ENCODE measurements around the gene S100P. TPM values are rescaled to one million over a fixed set of nuclear protein-coding genes. Genes with fewer than 3 reads are reported as not detected.

Gene S100P
- total RNA-seq, 2 experiments from 2014 or later: not detected

DNA sequence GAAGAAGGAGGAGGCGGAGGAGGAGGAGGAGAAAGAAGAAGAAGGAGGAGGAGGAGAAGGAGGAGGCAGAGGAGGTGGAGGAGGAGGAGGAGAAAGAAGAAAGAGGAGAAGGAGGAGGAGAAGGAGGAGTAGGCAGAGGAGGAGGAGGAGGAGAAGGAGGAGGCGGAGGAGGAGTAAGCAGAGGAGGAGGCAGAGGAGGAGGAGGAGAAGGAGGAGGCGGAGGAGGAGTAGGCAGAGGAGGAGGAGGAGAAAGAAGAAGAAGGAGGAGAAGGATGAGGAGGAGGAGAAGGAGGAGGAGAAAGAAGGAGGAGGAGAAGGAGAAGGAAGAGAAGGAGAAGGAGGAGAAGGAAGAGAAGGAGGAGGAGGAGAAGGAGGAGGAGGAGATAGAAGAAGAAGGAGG, 33.2 kb upstream of the S100P start:
- H3K27ac ChIP-seq (ENCODE audit: low read depth, low read length, poor library complexity, severe bottlenecking): no peak overlapping the region
- no peaks in the 10 kb centered on the region for H3K36me3 ChIP-seq (ENCODE audit: insufficient read depth, low read length)
- CTCF ChIA-PET (ENCODE audit: unreplicated experiment): no interaction called here
- POLR2A ChIA-PET: no interaction called here
- H3K4me2 ChIP-seq (ENCODE audit: low read length): no peak overlapping the region
- H3K4me3 ChIP-seq (ENCODE audit: low read depth, low read length, poor library complexity, severe bottlenecking): no peak overlapping the region
- no peaks in the 10 kb centered on the region for H3K9me3 ChIP-seq (ENCODE audit: low read length)
- H3K4me1 ChIP-seq (ENCODE audit: insufficient read depth, low read length, poor library complexity, severe bottlenecking): no peaks in the 10 kb centered on the region
- TF ChIP-seq CTCF (conservative IDR thresholded peaks at IDR 0.05; ENCODE audit: low read length) (no peak), EZH2phosphoT487 (IDR thresholded peaks at IDR 0.05; ENCODE audit: borderline replicate concordance, low read depth, low read length) (no peak)
- H3K79me2 ChIP-seq (ENCODE audit: insufficient read depth, low read depth, low read length): no peaks in the 10 kb centered on the region
- BruUV-seq (replicated peaks): no TSS peak
- intact Hi-C loops (cut with micrococcal nuclease; ENCODE audit: unreplicated experiment): no loop called here
- H4K20me1 ChIP-seq (ENCODE audit: insufficient read depth, low read length): no peaks in the 10 kb centered on the region
- no peak for DNase-seq (ENCODE audit: low spot score)
- no peak overlapping the region for H2AFZ ChIP-seq (ENCODE audit: low read length)
- no peaks in the 10 kb centered on the region for H3K9me2 ChIP-seq (ENCODE audit: insufficient read depth, low read length)

- H4K20me1 ChIP-seq (ENCODE audit: insufficient read depth, low read length): no peaks in the 10 kb centered on the region
- DNase-seq (ENCODE audit: low spot score): no peak
- no peaks in the 10 kb centered on the region for H3K79me2 ChIP-seq (ENCODE audit: insufficient read depth, low read depth, low read length)
- ChIA-PET CTCF (ENCODE audit: unreplicated experiment) (interaction anchor here (1.6 kb wide), 1 partner anchor 12 kb away, joined by 3 read pairs; no protein-coding TSS in a partner anchor), POLR2A (interaction anchor here (0.7 to 1.8 kb wide), 3 partner anchors 10 to 20 kb away, joined by 3 to 7 read pairs (median 5); no protein-coding TSS in a partner anchor)
- intact Hi-C loops (cut with micrococcal nuclease; ENCODE audit: unreplicated experiment): no loop called here
- no peaks in the 10 kb centered on the region for H3K4me1 ChIP-seq (ENCODE audit: insufficient read depth, low read length, poor library complexity, severe bottlenecking)
- H3K9me2 ChIP-seq (ENCODE audit: insufficient read depth, low read length): no peaks in the 10 kb centered on the region
- H3K27ac ChIP-seq (ENCODE audit: low read depth, low read length, poor library complexity, severe bottlenecking): no peak overlapping the region
- H3K36me3 ChIP-seq (ENCODE audit: insufficient read depth, low read length): no peaks in the 10 kb centered on the region
- no peak overlapping the region for H3K4me2 ChIP-seq (ENCODE audit: low read length)
- H2AFZ ChIP-seq (ENCODE audit: low read length): no peak overlapping the region
- BruUV-seq (replicated peaks): no TSS peak
- TF ChIP-seq EZH2phosphoT487 (IDR thresholded peaks at IDR 0.05; ENCODE audit: borderline replicate concordance, low read depth, low read length) (no peak), CTCF (conservative IDR thresholded peaks at IDR 0.05; ENCODE audit: low read length) (no peak)
- H3K4me3 ChIP-seq (ENCODE audit: low read depth, low read length, poor library complexity, severe bottlenecking): no peak overlapping the region
- no peaks in the 10 kb centered on the region for H3K9me3 ChIP-seq (ENCODE audit: low read length)
Observed at GRCh38 chr4:6662591-6662990, 31.1 kb upstream of the S100P start.

DNA sequence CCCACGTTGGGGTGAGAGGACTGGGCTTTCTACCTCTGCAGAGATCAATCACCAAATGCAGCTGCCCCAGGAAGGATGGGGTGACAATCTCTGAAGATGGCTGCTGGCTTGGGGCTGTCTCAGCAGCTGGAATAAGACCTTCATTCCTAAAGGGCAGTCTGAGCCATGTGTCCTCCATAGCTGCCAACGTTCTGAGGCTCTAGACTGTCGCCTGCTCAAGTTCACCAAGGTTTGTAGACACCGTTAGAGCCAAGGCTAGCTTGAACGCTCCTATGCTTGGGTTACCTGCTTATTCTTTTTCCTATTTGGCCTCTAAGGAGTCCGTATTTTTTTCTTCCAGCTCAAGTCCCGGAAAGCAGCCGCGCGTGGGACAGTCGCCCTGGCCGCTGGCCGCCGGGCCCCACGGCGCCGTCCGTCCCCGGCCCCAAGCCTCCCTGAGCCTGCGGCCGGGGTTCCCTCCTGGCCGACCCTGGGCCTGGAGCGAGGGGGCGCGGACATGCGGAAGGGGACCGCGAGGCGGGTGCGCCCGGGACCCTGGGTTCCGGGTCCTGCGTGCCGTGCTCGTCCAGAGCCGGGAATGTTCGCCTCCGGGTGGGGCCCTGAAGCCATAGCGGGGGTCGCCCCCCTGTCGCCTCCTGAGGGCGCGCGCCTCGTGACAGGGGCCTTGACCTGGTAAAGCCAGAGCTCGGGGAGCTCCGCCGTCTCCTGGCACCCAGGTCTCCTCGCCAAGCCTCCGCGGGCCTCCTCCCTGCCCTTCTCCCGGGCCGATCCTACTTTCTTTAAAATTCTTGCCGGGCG, 29.9 kb upstream of the S100P start:
- DNase-seq (ENCODE audit: low spot score): no peak
- Histone ChIP-seq H3K36me3 (ENCODE audit: insufficient read depth, low read length) (no peaks in the 10 kb centered on the region), H3K4me3 (ENCODE audit: low read depth, low read length, poor library complexity, severe bottlenecking) (no peak overlapping the region), H3K9me2 (ENCODE audit: insufficient read depth, low read length) (no peaks in the 10 kb centered on the region), H3K27ac (ENCODE audit: low read depth, low read length, poor library complexity, severe bottlenecking) (no peak overlapping the region), H2AFZ (ENCODE audit: low read length) (no peak overlapping the region), H4K20me1 (ENCODE audit: insufficient read depth, low read length) (no peaks in the 10 kb centered on the region), H3K79me2 (ENCODE audit: insufficient read depth, low read depth, low read length) (no peaks in the 10 kb centered on the region), H3K9me3 (ENCODE audit: low read length) (no peaks in the 10 kb centered on the region), H3K4me2 (ENCODE audit: low read length) (no peak overlapping the region), H3K4me1 (ENCODE audit: insufficient read depth, low read length, poor library complexity, severe bottlenecking) (no peaks in the 10 kb centered on the region)
- intact Hi-C loops (cut with micrococcal nuclease; ENCODE audit: unreplicated experiment): no loop called here
- no peak for TF ChIP-seq CTCF (conservative IDR thresholded peaks at IDR 0.05; ENCODE audit: low read length)
- TF ChIP-seq EZH2phosphoT487 (IDR thresholded peaks at IDR 0.05; ENCODE audit: borderline replicate concordance, low read depth, low read length): no peak
- CTCF ChIA-PET (ENCODE audit: unreplicated experiment): interaction anchor here (1.6 kb wide), 1 partner anchor 11 kb away, joined by 3 read pairs; no protein-coding TSS in a partner anchor
- no TSS peak for BruUV-seq (replicated peaks)
- POLR2A ChIA-PET: interaction anchor here (0.5 to 1.8 kb wide), 4 partner anchors 9 to 747 kb away, joined by 3 to 7 read pairs (median 4); no protein-coding TSS in a partner anchor

All from OCI-LY7 (cell line).